Neural progenitor cell (in vitro differentiated cells): Measurements from ENCODE around the gene CDH1. TPM values are rescaled to one million over a fixed set of nuclear protein-coding genes. Genes with fewer than 3 reads are reported as not detected.

Experiments
- small RNA-seq: library from RNA; depleted of rRNA; stranded (forward); fragments of <200 nt; gene quantifications from one replicate; pipeline ENCODE3, GENCODE V24; 2015
- total RNA-seq: library from RNA; depleted of rRNA; stranded (reverse); fragments of >200 nt; gene quantifications from 2 replicates; pipeline ENCODE4 v1.2.3, GENCODE V29; 2015; ENCODE audit warnings: low replicate concordance

Gene CDH1
- total RNA-seq, 1 donor from 2014 or later: 3.3 TPM

Small RNA genes within 50 kb of the gene (small RNA-seq; reads per million reads assigned to genes)
- gene RNA5SP429: not detected

Other genes with a start within 250 kb of the CDH1 start
- 63.6 and 69.1 TPM in 2 replicates for gene ZFP90, start 198.0 kb upstream of the CDH1 start, total RNA-seq
- 3.9 and 11.0 TPM in 2 replicates for gene CDH3, start 92.0 kb upstream of the CDH1 start, total RNA-seq
- 12.8 and 14.4 TPM in 2 replicates for gene TANGO6, start 106.2 kb downstream of the CDH1 start, total RNA-seq